CD14-positive monocyte (primary cell): ENCODE measurements around the gene DENND1B. TPM values are rescaled to one million over a fixed set of nuclear protein-coding genes. Genes with fewer than 3 reads are reported as not detected.
A peak's percentile ranks its signal among the peaks of the same experiment; 100 is the strongest.

Experiments used
- DNase-seq, 3 donors: peaks; one replicate each; pipeline ENCODE4 v3.0.0-alpha.2; 2011 to 2022
- H2AFZ ChIP-seq: 2 replicates; pipeline ENCODE4 v1.6.0; 2012; ENCODE audit warnings: mild to moderate bottlenecking, low read depth, low read length, inconsistent platforms; ENCODE audit not compliant: insufficient read depth, poor library complexity, severe bottlenecking
- H3K27ac ChIP-seq, 2 donors: 1 replicate in 1 of 2; 2 replicates in 1 of 2; pipeline ENCODE4 v1.5.1; 2012 to 2013; ENCODE audit warnings: low read length in 2 of 2, control low read depth in 1 of 2, inconsistent platforms in 1 of 2, low read depth in 1 of 2, mild to moderate bottlenecking in 1 of 2
- H3K27me3 ChIP-seq, 2 donors: one replicate each; pipeline versions ENCODE4 v1.6.0 to v1.6.1; 2011 to 2013; ENCODE audit warnings: low read length in 2 of 2; ENCODE audit not compliant: control insufficient read depth in 2 of 2, insufficient read depth in 2 of 2
- H3K36me3 ChIP-seq, 2 donors: replicated peaks in 1 of 2; 1 replicate in 1 of 2; 2 replicates in 1 of 2; pipeline versions ENCODE4 v1.5.1 to v1.6.1; 2012 to 2013; ENCODE audit warnings: low read length in 2 of 2, control low read depth in 1 of 2, inconsistent platforms in 1 of 2, mild to moderate bottlenecking in 1 of 2; ENCODE audit not compliant: insufficient read depth in 2 of 2, control insufficient read depth in 1 of 2
- H3K4me1 ChIP-seq, 2 donors: 1 replicate in 1 of 2; 2 replicates in 1 of 2; pipeline versions ENCODE4 v1.5.1 to v1.6.1; 2012 to 2013; ENCODE audit warnings: low read length in 2 of 2, control low read depth in 1 of 2, inconsistent platforms in 1 of 2, mild to moderate bottlenecking in 1 of 2, moderate library complexity in 1 of 2; ENCODE audit not compliant: insufficient read depth in 2 of 2, control insufficient read depth in 1 of 2
- H3K4me2 ChIP-seq: replicated peaks from 2 replicates; pipeline ENCODE3; 2012; ENCODE audit warnings: low read length, moderate library complexity, mild to moderate bottlenecking; ENCODE audit not compliant: poor library complexity, severe bottlenecking; ENCODE audit errors: extremely low read depth
- H3K4me3 ChIP-seq, 3 experiments: fragments of 200-600 bp in 1 of 3; sonication (generic) in 1 of 3; replicated peaks in 1 of 3; 1 replicate in 2 of 3; 2 replicates in 1 of 3; pipeline ENCODE4 v1.5.1; 2011 to 2013; ENCODE audit warnings: low read length in 3 of 3, mild to moderate bottlenecking in 3 of 3, control low read depth in 2 of 3, low read depth in 2 of 3, inconsistent platforms in 1 of 3, moderate library complexity in 1 of 3
- H3K79me2 ChIP-seq: 2 replicates; pipeline ENCODE4 v1.6.0; 2012; ENCODE audit warnings: mild to moderate bottlenecking, control low read depth, inconsistent platforms, low read length, moderate library complexity; ENCODE audit not compliant: insufficient read depth
- H3K9ac ChIP-seq: 2 replicates; pipeline ENCODE4 v1.6.0; 2017; ENCODE audit warnings: low read length, mild to moderate bottlenecking; ENCODE audit not compliant: insufficient read depth, poor library complexity, severe bottlenecking
- H3K9me3 ChIP-seq, 2 donors: replicated peaks in 1 of 2; 1 replicate in 1 of 2; 2 replicates in 1 of 2; pipeline versions ENCODE4 v1.5.1 to v1.6.1; 2012 to 2013; ENCODE audit warnings: low read length in 2 of 2, control low read depth in 1 of 2; ENCODE audit not compliant: control insufficient read depth in 1 of 2, insufficient read depth in 1 of 2
- H4K20me1 ChIP-seq: 2 replicates; pipeline ENCODE4 v1.6.0; 2012; ENCODE audit warnings: mild to moderate bottlenecking, low read length, control low read depth, moderate library complexity; ENCODE audit not compliant: insufficient read depth
- H3K27ac Mint-ChIP-seq, 7 donors: one replicate each; pipeline ENCODE4 v1.8.0; 2020; ENCODE audit warnings: mild to moderate bottlenecking in 7 of 7, mixed read lengths in 7 of 7, moderate library complexity in 6 of 7, inconsistent platforms in 2 of 7
- H3K27me3 Mint-ChIP-seq, 3 donors: one replicate each; pipeline ENCODE4 v1.8.0; 2021 to 2022; ENCODE audit warnings: low read depth in 3 of 3, mild to moderate bottlenecking in 3 of 3, mixed read lengths in 3 of 3, moderate library complexity in 3 of 3, inconsistent platforms in 1 of 3
- H3K36me3 Mint-ChIP-seq, 2 donors: one replicate each; pipeline ENCODE4 v1.8.0; 2020; ENCODE audit warnings: mixed read lengths in 2 of 2, inconsistent platforms in 1 of 2, mild to moderate bottlenecking in 1 of 2
- H3K4me1 Mint-ChIP-seq: one replicate; pipeline ENCODE4 v1.8.0; 2020; ENCODE audit warnings: mild to moderate bottlenecking, mixed read lengths
- H3K4me3 Mint-ChIP-seq, 2 donors: one replicate each; pipeline ENCODE4 v1.8.0; 2020; ENCODE audit warnings: mild to moderate bottlenecking in 2 of 2, mixed read lengths in 2 of 2, moderate library complexity in 1 of 2
- H3K9me3 Mint-ChIP-seq, 7 donors: one replicate each; pipeline ENCODE4 v1.8.0; 2020 to 2022; ENCODE audit warnings: mixed read lengths in 7 of 7, mild to moderate bottlenecking in 6 of 7, moderate library complexity in 6 of 7, inconsistent platforms in 2 of 7
- CTCF ChIP-seq: fragments of 200-600 bp; IDR thresholded peaks from one replicate; pipeline ENCODE4 v1.8.0; 2022; ENCODE audit warnings: antibody characterized with exemption, mild to moderate bottlenecking
- WGBS: methylation state at CpG from one replicate; pipeline ENCODE4 v1.1.5; 2013; ENCODE audit warnings: missing lambda C conversion rate; ENCODE audit not compliant: insufficient coverage; 5-methylcytosine and 5-hydroxymethylcytosine counted together
- intact Hi-C, 2 donors: fragments of 100-400 bp; cut with micrococcal nuclease; formaldehyde crosslinking; loops; one replicate each; pipeline versions ENCODE4 v1.15.0 to v1.15.1; 2023
- polyA plus RNA-seq, 3 donors: library from polyadenylated mRNA; depleted of rRNA in 1 of 3; unstranded in 2 of 3; stranded (reverse) in 1 of 3; fragments of 300-500 nt in 2 of 3; fragments of >200 nt in 1 of 3; fragmentation: Illumina TruSeq in 2 of 3; gene quantifications; 1 replicate in 2 of 3; 2 replicates in 1 of 3; pipeline ENCODE4 v1.2.3, GENCODE V29; 2012 to 2021

The DENND1B gene
- polyA plus RNA-seq, 3 donors, result 3.0 to 8.2 (median 5.7) TPM

GRCh38 chr1:197663162-197663953, 111.9 kb downstream of the DENND1B start:
- peaks cover 0 to 2% (median 0%) of the 10 kb centered on the region in 7 donors for H3K9me3 Mint-ChIP-seq
- intact Hi-C loops, result no loop called here
- no peak overlapping the region for H2AFZ ChIP-seq
- H3K4me1 Mint-ChIP-seq, result peaks cover 4% of the 10 kb centered on the region
- no peak for DNase-seq
- no peaks in the 10 kb centered on the region for H3K9me3 ChIP-seq
- H3K79me2 ChIP-seq, result no peaks in the 10 kb centered on the region
- no peak for TF ChIP-seq CTCF
- WGBS, result 63% methylated on average over 1 of the region's 4 CpGs
- H4K20me1 ChIP-seq, result no peaks in the 10 kb centered on the region
- peaks cover 2 to 4% of the 10 kb centered on the region in 2 donors for H3K36me3 Mint-ChIP-seq
- H3K27ac ChIP-seq, result no peak overlapping the region
- peaks cover 0 to 4% of the 10 kb centered on the region in 2 donors for H3K4me1 ChIP-seq
- H3K4me3 ChIP-seq, result no peak overlapping the region
- H3K27me3 Mint-ChIP-seq, result no peaks in the 10 kb centered on the region
- no peaks in the 10 kb centered on the region for H3K27me3 ChIP-seq
- H3K4me2 ChIP-seq, result no peak overlapping the region
- no peak overlapping the region for H3K27ac Mint-ChIP-seq
- H3K4me3 Mint-ChIP-seq, result no peak overlapping the region
- no peaks in the 10 kb centered on the region for H3K36me3 ChIP-seq
- H3K9ac ChIP-seq, result no peak overlapping the region

- Histone ChIP-seq H4K20me1 (no peaks in the 10 kb centered on the region), H2AFZ (no peak overlapping the region), H3K9me3 (no peaks in the 10 kb centered on the region), H3K27ac (no peak overlapping the region), H3K27me3 (no peaks in the 10 kb centered on the region), H3K9ac (no peak overlapping the region), H3K4me2 (no peak overlapping the region), H3K4me3 (no peak overlapping the region), H3K4me1 (peaks cover 0 to 4% of the 10 kb centered on the region in 2 donors), H3K79me2 (no peaks in the 10 kb centered on the region), H3K36me3 (peaks cover 0 to 10% of the 10 kb centered on the region in 2 donors)
- no peak for DNase-seq
- peaks cover 4 to 9% of the 10 kb centered on the region in 2 donors for H3K36me3 Mint-ChIP-seq
- intact Hi-C loops, result no loop called here
- H3K27me3 Mint-ChIP-seq, result no peaks in the 10 kb centered on the region
- peaks cover 0 to 1% (median 0%) of the 10 kb centered on the region in 7 donors for H3K9me3 Mint-ChIP-seq
- peak overlapping the region in 1 of 7 donors; percentile 33 for H3K27ac Mint-ChIP-seq
- TF ChIP-seq CTCF, result no peak
- no peak overlapping the region for H3K4me3 Mint-ChIP-seq
- H3K4me1 Mint-ChIP-seq, result peaks cover 4% of the 10 kb centered on the region
These were observed 114.9 kb downstream of the DENND1B start for GRCh38 chr1:197660389-197660788.
